NT2/D1 (cell line): Measurements from ENCODE around the gene RNU6-1.

ENCODE experiments used
- DNase-seq: peaks from one replicate; pipeline ENCODE4 v3.0.0-alpha.2; 2011; ENCODE audit warnings: low read depth, low spot score
- H3K27me3 ChIP-seq: 2 replicates; pipeline ENCODE4 v1.6.0; 2011; ENCODE audit warnings: mild to moderate bottlenecking; ENCODE audit not compliant: insufficient read length, insufficient read depth
- H3K36me3 ChIP-seq: 2 replicates; pipeline ENCODE4 v1.6.1; 2011; ENCODE audit warnings: mild to moderate bottlenecking, low read length, mixed read lengths; ENCODE audit not compliant: insufficient read depth, insufficient read length
- H3K4me1 ChIP-seq: 2 replicates; pipeline ENCODE4 v1.5.1; 2011; ENCODE audit not compliant: insufficient read depth, insufficient read length
- H3K4me3 ChIP-seq: 2 replicates; pipeline ENCODE4 v1.5.1; 2011; ENCODE audit warnings: low read depth; ENCODE audit not compliant: insufficient read length
- H3K9ac ChIP-seq: 2 replicates; pipeline ENCODE4 v1.6.0; 2011; ENCODE audit warnings: low read depth; ENCODE audit not compliant: insufficient read length
- H3K9me3 ChIP-seq: 2 replicates; pipeline ENCODE4 v1.5.1; 2011; ENCODE audit warnings: mild to moderate bottlenecking, low read length; ENCODE audit not compliant: insufficient read depth
- SUZ12 ChIP-seq: IDR thresholded peaks from 2 replicates; pipeline ENCODE4 v1.6.1; 2011; ENCODE audit not compliant: insufficient read length, insufficient read depth; ENCODE audit errors: extremely low read depth
- YY1 ChIP-seq: IDR thresholded peaks from 2 replicates; pipeline ENCODE4 v1.6.1; 2011; ENCODE audit not compliant: insufficient read length, insufficient read depth
- ZNF274 ChIP-seq: IDR thresholded peaks from 2 replicates; pipeline ENCODE4 v1.6.1; 2011; ENCODE audit warnings: mild to moderate bottlenecking, low read depth, low read length

RNU6-1 gene

DNA sequence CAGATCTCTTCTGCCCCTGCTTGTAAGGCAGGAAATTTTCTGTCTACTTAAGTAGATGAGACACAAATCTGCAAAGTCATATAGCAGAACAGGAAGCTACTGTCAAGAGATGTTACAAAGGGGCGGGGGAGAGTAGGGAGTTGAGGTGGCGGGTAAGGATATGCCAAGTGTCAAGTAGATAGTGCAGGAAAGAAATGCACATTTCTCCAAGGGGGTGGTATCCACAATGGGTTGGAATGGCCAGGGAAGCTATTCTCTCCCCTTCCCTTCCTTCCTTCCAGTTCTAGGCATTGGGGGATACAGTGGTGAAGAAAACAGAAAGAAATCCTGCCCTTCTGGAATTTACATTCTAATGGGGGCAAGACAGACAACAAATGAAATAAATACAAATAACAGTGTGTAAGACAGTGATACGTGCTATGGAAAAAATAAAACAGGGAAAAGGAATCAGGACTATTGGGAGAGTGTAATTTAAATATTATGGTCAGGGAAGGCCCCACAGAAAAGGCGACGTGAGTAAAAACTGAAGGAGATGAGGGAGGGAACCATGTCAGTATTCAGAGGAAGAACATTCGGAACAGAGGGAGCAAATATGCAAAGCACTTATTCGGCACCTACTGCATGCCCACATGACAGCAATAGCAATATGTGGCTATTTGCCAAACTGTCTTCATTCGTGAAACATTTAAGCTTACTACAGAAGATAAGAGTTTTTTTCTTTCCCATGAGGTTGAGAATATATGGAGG is 42.8 kb upstream of the RNU6-1 start:
- DNase-seq, result no peak
- Histone ChIP-seq H3K9me3 (no peaks in the 10 kb centered on the region), H3K27me3 (peaks cover 5% of the 10 kb centered on the region), H3K4me1 (no peaks in the 10 kb centered on the region), H3K4me3 (no peak overlapping the region), H3K36me3 (no peaks in the 10 kb centered on the region), H3K9ac (no peak overlapping the region)
- TF ChIP-seq YY1 (no peak), SUZ12 (no peak), ZNF274 (no peak)

- Histone ChIP-seq H3K36me3 (no peaks in the 10 kb centered on the region), H3K9me3 (no peaks in the 10 kb centered on the region), H3K9ac (no peak overlapping the region), H3K4me1 (no peaks in the 10 kb centered on the region), H3K4me3 (no peak overlapping the region), H3K27me3 (peaks cover 5% of the 10 kb centered on the region)
- no peak for DNase-seq
- TF ChIP-seq SUZ12 (no peak), ZNF274 (no peak), YY1 (no peak)
Measured at GRCh38 chr15:67880651-67881182, 40.9 kb upstream of the RNU6-1 start.

DNA sequence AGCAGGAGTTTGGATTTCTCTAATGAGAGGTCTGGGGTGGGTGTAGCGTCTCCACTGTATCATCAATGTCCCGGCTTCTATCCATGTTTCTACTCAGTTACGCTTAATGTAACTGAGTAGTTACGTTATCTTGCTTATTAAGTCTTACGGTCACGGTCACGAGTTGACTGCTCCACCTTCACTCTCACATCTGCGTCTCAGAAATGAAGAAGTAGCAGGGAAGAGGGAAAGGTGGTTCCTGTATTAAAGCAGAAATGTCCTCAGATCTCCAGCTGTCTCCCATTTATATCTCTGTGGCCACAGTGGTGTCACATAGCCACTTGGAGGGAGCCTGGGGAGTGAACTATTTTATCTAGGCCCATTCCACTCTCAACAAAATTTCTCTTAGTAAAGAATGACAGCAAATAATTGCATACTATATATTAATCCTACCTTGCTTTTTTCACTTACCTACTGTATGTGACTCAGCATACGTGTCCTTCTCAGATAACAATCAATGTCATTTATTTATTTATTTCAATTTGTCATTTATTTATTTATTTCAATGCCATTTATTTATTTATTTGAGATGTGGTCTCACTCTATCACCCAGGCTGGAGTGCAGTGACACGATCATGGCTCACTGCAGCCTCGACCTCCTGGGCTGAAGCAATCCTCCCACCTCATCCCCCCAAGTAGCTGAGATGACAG is 39.7 kb upstream of the RNU6-1 start:
- Histone ChIP-seq H3K4me1 (no peaks in the 10 kb centered on the region), H3K36me3 (no peaks in the 10 kb centered on the region), H3K9me3 (no peaks in the 10 kb centered on the region), H3K4me3 (no peak overlapping the region), H3K9ac (no peak overlapping the region), H3K27me3 (no peaks in the 10 kb centered on the region)
- TF ChIP-seq ZNF274, result no peak
- DNase-seq, result no peak

GRCh38 chr15:67878712-67879206 is 38.9 kb upstream of the RNU6-1 start:
- no peak for TF ChIP-seq YY1
- TF ChIP-seq ZNF274, result no peak
- TF ChIP-seq SUZ12, result no peak
- Histone ChIP-seq H3K9me3 (no peaks in the 10 kb centered on the region; the same call in 1 of the 2 replicates), H3K36me3 (no peaks in the 10 kb centered on the region), H3K27me3 (no peaks in the 10 kb centered on the region), H3K4me1 (no peaks in the 10 kb centered on the region), H3K9ac (no peak overlapping the region), H3K4me3 (no peak overlapping the region)
- DNase-seq, result no peak

DNA sequence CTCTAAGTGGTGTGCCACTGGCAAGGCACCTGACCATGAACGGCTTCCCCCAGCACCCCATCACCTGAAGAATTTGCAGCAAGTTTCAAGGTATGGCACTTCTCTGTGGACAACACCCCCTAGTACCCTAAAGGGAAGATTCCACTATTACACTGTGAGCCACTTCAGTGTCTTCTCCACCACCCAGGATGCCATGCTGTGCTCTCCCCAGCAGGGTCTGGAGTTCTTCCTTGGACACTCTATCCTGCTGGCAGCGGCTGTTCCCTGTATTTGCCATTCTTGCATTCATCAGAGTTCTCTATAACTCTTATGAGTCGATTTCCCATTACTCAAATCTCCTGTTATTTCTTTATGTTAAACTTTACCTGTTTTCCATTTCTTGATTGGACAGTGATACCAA is 33.9 kb upstream of the RNU6-1 start:
- Histone ChIP-seq H3K9ac (no peak overlapping the region), H3K36me3 (no peaks in the 10 kb centered on the region), H3K4me3 (no peak overlapping the region), H3K27me3 (no peaks in the 10 kb centered on the region), H3K9me3 (peaks cover 12% of the 10 kb centered on the region; the same call in 1 of the 2 replicates), H3K4me1 (no peaks in the 10 kb centered on the region)
- TF ChIP-seq ZNF274 (no peak), SUZ12 (no peak), YY1 (no peak)
- no peak for DNase-seq

DNA sequence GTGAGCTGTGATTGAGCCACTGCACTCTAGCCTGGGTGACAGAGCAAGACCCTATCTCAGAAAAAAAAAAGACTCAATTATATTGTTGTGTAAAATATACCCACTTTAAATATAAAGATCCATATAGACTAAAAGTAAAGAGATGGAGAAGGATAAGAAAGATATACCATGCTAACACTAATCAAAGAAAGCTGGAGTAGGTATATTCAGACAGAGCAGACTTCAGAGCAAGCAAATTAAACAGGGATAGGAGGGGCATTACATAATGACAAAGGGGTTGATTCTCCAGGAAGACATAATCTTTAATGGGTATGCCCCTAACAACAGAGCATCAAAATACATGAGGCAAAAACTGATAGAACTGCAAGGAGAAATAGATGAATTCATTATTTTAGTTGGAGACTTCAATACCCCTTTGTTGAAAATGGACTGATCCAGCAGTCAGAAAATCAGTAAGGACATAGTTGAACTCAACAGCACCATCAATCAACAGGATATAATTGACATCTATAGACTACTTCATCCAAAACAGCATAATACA is 31.1 kb upstream of the RNU6-1 start:
- no peak overlapping the region for H3K4me3 ChIP-seq
- H3K9ac ChIP-seq, result no peak overlapping the region
- TF ChIP-seq ZNF274 (no peak), SUZ12 (no peak), YY1 (no peak)
- no peak for DNase-seq
- no peaks in the 10 kb centered on the region for H3K27me3 ChIP-seq
- no peaks in the 10 kb centered on the region for H3K4me1 ChIP-seq
- peaks cover 12% of the 10 kb centered on the region; the same call in 1 of the 2 replicates for H3K9me3 ChIP-seq
- no peaks in the 10 kb centered on the region for H3K36me3 ChIP-seq

DNA sequence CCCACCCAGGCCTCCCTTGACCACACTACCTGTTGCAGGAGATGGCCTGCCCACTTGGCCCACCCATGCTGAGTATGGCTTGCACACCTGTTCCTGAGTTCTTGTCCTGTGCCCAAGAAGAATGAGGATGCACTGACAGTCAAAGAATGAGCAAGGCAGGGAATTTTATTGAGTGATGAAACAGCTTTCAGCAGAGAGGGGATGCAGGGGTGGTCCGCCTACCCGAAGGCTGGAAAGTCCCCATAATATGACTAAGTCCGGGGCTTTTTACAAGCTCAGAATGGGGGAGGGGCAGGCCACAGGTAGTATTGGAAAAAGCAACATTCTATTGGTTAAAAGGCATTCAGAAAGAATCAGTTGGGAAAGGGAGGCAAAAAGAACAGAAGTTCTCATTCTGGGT is 29.9 kb upstream of the RNU6-1 start:
- no peaks in the 10 kb centered on the region for H3K36me3 ChIP-seq
- TF ChIP-seq SUZ12 (no peak), ZNF274 (no peak), YY1 (no peak)

More for the DNA sequence above, 29.9 kb upstream of the RNU6-1 start:
- Histone ChIP-seq H3K4me1 (no peaks in the 10 kb centered on the region), H3K27me3 (no peaks in the 10 kb centered on the region), H3K9ac (no peak overlapping the region), H3K9me3 (peaks cover 12% of the 10 kb centered on the region; the same call in 1 of the 2 replicates), H3K4me3 (no peak overlapping the region)
- no peak for DNase-seq
